ENCODE results near the gene EYA3.

EYA3 gene

DNA sequence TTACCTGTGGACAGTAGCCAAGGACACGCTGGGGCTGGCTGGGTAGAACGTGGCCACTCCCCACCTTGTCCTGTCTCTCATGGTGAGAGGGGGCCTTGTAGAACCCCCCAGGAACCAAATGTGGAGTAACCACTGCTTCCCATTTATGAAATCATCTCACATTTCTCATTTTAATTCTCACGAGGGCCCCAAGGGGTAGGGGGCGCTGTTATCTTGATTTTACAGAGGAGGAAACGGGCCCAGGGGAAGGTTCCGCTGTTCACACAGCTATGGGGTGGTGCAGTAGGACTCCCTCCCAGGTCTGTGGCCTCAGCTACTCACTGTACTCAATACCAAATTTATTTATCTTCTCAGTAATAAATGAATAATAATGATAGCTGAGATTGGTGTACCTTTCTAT, 148.1 kb downstream of the EYA3 start:
- no peak for DNase-seq (ENCODE audit: low spot score)

DNA sequence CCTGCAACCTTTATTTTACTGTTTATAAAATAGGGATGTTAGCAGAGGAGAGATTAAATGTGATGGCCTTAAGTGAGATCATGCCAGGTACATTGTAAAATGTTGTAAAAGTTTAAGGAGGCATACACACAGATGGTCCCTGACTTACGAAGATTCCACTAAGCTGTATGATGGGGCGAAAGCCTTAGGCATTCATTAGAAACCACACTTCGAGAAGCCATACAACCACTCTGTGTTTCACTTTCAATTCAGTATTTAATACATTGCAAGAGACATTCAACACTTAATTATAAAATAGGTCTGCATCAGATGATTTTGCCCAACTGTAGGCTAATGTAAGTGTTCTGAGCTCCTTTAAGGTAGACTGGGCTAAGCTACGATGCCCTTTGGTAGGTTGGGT, 149.9 kb downstream of the EYA3 start:
- DNase-seq (ENCODE audit: low spot score), result no peak

DNA sequence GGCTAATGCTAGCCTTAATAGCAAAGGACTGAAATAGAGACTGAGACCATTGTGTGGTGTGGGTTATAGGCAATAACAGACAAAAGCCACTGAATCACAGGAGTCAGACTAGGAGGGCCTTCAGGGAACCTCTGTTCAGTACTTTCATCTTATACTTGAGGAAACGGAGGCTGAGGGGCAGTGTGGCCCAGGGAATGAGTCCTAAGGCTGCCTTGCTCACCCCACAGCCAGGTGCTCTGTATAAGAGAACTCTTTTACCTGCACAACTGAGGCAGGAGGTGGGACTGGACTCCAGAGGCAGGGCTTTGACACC, 150.9 kb downstream of the EYA3 start:
- DNase-seq (ENCODE audit: low spot score), result no peak

DNA sequence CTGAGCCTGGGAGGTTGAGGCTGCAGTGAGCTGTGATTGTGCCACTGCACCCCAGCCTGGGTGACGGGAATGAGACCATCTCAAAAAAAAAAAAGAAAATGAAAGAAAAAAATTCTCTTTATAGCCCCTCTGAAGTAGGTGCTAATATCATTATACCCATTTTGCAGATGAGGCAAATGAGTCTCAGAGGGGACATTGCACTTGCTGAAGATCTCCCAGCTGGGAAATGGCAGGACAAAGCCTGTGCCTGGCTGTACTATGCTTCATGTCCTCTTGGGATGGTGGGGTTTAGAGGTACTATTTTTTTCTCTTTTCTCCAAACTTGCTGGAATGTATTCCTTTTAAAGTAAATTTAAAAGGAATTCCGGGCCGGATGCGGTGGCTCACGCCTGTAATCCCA, 152.0 kb downstream of the EYA3 start:
- no peak for DNase-seq (ENCODE audit: low spot score)

DNA sequence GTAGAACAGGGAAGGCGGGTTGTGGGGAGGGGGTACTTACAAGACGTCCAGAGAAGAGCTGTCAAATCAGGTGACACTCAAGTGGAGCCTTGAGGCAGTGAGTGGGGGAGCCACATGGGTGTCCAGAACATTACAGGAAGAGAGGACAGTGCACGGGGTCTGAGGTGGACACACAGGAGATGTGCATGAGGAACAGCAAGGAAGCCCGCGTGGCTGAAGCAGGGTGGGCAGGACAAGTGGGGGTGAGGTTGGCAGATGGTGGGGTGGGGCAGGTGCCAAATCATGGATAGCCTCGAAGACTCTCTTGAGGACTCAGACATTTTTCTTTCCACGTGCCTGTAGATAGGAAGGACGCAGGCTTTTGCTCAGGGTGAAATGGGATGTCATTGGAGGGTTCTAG, 152.7 kb downstream of the EYA3 start:
- DNase-seq (ENCODE audit: low spot score), result no peak

DNA sequence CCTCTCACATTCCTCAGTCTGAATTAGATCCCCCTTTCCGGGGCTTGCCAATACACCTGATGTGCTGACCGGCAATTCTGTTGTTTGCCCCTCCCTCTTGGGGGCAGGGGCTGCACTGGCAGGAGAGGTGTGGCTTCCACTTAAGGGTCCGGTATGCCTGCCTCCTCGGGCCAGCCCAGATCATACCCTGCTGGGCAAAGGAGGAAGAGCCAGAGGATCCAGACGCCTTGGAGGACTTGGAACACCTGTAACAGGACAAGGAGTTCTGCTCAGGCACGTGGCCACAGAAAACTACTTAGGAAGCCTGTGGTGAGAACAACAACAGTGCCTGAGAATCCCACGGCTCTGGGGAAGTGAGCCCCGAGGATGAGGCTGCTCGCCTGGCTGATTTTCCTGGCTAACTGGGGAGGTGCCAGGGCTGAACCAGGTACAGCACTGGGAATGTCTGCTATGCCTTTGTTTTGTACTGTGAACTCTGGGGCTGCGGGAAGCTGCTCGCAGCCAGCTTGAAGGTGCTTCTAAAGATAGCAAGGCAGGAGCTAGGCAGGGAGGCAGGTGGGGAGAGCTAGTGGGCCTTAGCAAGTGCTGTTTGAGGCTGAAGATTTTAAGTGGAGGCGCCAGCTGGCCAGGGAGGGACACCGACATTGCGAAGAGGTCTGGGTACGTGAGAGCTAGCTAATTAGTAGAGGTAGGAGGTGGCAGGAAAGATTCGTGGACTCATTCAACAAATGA, 153.4 kb downstream of the EYA3 start, which contains the start of gene SMPDL3B:
TSS of gene SMPDL3B (plus strand) at position 183 of the 732 bp plus-strand sequence. CDS start at position 367, 184 bp downstream.
- no peak for DNase-seq (ENCODE audit: low spot score)

DNA sequence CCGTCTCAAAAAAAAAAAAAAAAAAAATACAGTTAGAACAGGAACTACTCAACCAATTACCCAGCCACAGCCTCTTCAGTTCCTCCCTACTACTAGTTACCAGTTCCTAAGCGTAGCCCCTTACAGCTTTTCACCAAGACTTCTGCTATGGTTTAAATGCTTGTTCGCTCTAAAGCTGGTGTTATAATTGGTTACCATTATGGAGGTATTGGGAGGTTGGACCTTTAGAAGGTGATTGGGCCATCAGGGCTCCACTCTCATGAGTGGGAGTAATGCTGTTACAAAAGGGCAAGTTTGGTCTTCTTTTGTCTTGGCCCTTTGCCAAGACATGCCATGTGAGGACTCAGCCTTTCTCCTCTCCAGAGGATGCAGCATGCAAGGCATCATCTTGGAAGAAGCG, 156.7 kb downstream of the EYA3 start:
- DNase-seq (ENCODE audit: low spot score), result no peak

DNA sequence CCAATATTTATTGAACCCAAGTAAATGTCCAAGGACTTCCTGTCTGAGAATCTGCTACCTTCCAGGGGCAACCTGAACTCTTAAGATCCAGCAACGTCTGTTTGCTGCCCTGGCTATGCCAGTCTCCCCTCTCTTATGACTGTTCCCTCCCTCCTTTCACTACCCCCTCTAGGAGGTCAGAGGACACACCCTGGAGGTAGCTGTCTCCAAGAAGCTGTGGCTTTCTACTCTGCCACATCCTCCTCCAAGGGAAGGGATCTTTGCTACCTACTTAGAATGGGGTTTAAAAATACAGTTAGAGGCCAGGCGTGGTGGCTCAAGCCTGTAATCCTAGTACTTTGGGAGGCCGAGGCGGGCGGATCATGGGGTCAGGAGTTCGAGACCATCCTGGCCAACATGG, 157.2 kb downstream of the EYA3 start:
- DNase-seq (ENCODE audit: low spot score), result no peak

DNA sequence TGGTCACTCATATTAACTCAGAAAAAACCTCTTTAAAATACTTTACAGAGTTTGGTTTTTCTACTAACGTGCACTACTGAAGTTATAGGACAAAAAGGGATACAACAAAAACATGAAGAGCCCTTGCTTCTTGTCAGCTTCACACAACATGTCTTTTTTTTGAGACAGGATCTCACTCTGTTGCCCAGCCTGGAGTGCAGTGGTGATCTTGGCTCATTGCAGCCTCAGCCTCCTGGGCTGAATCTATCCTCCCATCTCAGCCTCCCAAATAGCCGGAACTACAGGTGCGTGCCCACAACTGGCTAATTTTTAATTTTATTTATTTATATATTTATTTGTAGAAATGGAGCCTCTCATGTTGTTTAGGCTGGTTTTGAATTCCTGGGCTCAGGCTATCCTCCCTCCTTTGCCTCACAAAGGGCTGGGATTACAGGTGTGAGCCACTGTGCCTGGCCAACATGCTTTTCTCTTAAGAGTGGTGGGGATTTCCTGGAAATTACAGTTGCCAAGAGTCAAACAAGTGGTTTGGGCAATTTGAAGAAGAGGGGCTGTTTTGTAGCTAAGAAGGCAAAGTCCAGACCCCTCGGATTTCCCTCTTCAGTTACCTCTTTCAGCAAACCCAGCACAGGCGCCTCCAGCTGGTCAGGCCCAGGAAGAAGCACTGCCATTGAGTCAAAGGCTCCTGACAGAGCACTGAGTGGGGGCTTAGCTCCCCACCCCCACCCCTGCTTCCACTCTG, 160.0 kb downstream of the EYA3 start:
- DNase-seq (ENCODE audit: low spot score), result no peak

DNA sequence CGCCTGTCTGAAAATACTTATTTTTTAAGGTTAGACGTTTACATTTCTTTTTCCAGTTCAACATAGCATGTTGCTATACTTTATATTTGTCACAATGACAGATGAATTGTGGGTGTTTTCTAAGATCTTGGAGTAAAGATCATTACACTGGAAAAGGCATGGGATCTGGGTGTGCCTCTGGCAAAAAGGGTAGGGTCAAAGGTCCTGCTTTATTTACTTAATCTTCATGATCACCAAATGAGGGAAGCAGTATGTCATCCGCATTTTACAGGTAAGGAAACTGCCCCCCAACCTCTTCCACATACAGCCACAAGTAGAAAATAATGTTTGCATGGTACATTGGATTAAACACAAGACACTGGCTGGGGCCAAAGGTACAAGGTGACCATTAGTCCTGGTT, 166.1 kb downstream of the EYA3 start:
- DNase-seq (ENCODE audit: low spot score), result no peak

Measured in hematopoietic multipotent progenitor cell treated with erythropoietin and hydrocortisone succinate and interleukin-3 and kit ligand, for 17 days (in vitro differentiated cells).